ENCODE measurements around the gene USP14.

Gene USP14

DNA sequence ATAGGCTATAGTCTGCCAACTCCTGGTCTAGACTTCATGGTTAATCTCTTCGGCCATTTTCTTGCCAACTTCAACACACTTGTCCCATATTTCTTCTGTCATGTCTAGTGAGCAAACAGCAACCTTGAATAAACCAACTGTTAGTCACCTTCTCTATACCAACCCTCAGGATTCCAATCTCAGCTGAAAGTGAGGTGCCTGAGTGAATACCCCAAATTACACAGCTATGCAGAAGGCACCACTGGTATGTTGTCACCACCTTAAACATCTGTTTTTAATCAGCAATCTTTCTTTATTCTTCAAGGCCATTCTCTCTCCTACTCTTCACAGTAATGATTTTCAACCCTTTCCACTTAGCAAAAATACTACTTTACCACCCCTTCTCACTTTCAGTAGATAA lies 70.2 kb downstream of the USP14 start:
- DNase-seq (ENCODE audit: low read depth): no peak

DNA sequence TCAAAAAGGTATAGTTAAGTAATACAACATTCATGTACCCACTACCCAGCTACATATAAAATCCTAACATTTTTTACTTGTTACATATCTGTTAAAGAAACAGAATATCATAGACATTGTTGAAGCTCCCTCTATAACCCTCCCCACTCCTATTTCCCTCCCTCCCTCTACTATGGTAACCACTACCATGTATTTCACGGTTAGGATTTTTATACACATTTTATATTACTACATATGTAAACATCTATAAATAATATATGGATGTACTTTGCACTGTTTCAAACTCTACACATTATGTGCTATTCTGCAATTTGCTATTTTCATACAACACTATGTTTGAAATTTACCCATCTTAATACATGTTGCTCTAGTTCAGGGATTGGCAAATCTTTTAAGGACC lies 73.2 kb downstream of the USP14 start:
- DNase-seq (ENCODE audit: low read depth): no peak

DNA sequence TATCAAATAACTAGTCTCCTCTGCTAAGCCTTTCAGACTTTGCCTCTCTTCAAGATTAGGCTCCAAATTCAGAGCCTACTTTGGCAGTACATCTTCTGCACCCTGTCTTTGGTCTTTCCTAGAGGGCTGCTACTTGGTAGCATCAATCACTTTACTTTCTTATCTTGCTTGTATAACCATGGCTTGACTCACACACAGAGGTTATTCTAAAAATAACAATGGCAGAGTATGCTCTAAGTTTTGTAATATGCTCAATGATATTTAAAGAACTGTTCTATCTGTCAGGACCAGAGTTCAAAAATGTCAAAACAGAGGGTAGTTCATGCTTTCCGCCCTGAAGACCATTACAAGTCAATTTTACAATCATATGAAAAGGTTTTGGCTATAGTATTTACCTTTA lies 81.8 kb downstream of the USP14 start:
- DNase-seq (ENCODE audit: low read depth): no peak

DNA sequence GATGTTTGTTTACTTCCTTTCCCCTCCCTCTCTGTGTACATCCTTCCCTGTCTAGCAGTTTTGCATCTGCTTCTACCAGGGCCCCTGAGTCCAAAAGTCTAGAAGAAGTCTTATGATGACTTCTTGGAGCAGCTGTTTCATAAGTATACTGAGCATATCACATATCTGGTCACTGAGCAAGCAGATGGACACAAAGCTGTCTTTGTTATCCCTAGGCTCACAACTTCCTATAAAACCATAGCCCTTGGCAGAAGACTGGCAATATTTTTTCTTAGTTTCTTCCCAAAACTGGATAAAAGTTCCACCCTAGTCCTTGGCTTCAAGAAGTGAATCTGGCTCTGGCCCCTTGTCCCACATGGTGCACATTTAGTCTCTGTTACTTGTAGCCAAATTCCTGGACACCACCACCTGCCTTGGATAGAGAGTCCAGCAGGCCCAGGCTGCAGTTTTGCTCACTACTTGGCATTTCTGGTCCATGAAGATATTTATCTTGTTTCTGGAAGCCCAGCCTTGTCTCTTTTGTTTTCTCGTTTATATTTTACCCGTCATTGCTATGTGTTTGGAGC lies 87.0 kb downstream of the USP14 start:
- no peak for DNase-seq (ENCODE audit: low read depth)

DNA sequence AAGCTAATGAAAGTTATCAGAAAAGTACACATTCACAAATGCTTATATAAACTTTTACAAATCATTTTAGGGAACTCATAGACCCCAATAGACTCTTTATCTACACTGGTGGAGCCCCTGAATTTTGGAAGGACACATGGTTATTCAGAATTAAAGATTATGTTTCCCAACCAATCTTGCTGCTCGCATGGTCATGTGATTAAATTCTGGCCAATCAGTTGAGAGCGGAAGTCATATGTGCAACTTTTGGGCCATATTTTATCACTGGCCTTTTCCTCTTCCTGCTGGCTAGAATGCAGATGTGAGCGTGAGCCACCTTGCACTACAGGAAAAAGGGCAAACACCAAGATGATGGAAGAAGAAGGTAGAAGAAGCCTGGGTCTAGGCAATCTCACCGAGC lies 89.7 kb downstream of the USP14 start:
- DNase-seq (ENCODE audit: low read depth): no peak

DNA sequence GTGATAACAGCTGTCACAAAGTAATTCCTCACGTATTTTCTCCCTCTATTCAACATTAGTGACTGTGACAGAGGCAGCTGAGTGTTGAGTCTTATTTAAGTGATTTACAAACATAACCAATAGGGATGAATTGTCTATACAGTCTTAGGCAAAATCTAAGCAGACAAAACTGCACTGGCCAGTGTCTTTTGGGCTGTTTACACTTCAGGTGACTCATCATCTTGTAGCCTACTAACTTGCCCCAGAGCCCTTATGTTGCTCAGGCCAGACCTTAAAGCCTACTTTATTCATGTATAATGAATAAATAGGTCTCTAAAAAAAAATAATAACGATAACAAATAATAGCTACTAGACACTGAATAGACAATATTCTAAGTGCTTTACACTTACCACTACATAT lies 92.3 kb downstream of the USP14 start:
- no peak for DNase-seq (ENCODE audit: low read depth)

DNA sequence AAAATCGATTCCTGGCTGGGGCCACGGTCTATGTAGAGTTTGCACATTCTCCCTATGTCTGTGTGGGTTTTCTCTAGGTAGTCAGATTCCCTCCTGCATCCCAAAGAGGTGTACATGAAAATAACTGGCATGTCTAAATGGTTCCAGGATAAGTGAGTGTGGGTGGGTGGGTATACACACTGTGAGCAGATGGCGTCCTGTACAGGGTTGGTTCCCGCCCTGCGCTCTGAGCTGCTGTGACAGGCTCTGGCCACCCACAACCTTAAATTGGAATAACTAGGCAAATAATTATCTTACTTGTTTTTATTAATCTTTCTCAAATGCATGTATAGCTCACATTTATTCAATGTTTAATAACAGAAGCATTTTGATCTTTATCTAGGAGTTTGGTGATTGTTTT lies 93.2 kb downstream of the USP14 start:
- DNase-seq (ENCODE audit: low read depth): no peak

DNA sequence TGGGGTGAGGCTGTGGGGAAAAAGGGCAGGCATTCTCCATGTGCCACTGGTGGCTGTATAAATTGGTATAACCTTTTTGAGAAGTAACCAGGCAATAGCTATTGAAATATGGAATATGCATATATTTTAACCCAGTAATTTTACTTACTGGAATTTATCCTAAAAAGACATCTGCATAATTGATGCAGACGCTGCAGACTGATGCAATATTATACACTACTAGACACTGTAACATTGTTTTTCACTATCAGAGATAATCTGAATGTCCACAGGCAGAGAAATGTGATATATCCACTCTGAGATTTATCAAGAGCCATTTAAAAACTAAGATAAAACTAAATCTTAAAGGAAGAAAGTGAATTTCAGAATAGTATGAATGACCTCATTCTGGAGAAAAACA lies 94.8 kb downstream of the USP14 start:
- DNase-seq (ENCODE audit: low read depth): no peak

DNA sequence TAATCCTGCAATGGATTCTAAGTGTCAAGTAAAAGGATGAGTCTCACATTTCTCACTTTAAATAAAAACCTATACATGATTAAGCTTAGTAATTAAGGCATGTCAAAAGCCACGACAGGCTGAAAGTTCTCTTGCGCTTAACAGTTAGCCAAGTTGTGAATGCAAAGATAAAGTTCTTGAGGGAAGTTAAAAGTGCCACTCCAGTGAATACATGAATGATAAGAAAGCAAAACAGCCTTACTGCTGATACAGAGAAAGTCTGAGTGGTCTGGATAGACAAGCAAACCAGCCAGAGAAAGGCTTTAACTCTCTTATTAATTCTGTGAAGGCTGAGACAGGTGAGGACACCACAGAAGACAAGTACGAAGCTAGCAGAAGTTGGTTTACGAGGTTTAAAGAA lies 96.8 kb downstream of the USP14 start:
- DNase-seq (ENCODE audit: low read depth): no peak

DNA sequence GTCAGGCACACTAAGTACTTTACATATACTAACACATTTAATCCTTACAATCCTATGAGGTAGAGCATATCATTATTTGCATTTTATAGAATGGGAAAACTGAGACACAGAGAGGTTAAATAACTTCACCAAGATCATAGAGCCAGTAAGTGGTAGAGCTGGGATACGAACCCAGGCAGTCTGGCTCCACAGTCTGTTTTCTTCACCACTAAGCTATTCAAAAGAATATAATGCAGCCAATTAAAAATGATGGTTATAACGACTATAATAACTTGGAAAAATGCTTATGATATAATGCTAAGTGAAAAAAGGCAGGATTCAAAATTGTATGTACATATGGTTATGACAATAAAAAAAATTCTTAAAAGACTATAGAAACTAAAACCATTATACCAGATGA lies 102.2 kb downstream of the USP14 start:
- no peak for DNase-seq (ENCODE audit: low read depth)

DNA sequence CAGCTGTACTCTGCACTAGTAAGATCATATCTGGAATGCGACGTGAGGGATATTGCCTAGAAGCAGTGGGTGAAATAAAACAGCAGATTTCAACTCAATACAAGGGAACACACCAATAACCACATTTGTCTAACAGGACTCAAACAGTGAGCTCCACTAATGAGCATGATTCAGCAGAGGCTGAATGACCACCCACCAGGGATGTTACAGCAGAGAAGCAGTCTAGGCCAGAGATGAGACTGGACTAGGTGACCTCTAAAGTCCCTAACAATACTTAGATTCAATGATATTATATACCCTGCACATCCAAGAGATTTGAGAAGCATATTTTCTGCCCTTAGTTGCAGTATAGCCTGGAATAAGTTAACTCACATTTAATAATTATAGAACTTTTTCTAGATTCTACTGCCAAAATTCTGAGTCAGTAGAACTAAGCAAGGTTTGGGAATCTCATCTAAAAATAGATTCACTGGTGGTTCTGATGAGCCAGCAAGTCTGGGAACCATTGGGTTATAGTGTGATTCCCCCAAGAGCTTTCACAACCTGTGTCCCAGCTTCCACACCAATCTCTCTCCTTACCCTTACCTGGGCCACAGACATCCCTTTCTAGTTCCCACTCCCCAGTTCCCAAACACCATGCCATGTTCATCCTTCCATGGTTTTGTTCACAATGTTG lies 103.2 kb downstream of the USP14 start:
- DNase-seq (ENCODE audit: low read depth): no peak
